LNCAP (cell line): ENCODE data around the gene SLC17A1.
A peak's percentile ranks its signal among the peaks of the same experiment; 100 is the strongest.

Experiments used
- TF ChIP-seq, protein P1 (sequence below): fragments of 450-650 bp; IDR thresholded peaks from 2 replicates; pipeline ENCODE4 v1.5.1; 2017; ENCODE audit warnings: mild to moderate bottlenecking

SLC17A1 gene

DNA sequence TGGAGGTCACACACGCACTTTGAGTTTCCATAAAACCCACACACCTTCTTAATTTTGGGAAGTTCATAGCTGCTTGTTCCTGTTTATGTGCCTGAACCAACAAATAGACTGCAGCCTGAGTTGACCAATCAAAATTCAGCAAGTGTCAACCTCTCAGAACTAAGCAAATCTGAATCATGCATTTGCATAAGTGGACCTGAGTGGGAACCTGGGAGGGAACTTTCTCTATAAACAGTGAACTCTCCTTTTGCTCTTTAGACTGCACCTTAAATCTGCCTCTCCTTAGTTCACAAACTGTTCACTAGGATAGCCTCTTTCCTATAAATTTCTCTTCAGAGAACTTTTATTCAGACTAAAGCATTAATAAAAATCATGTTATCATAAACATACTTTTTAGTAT, 37.9 kb downstream of the SLC17A1 start:
- TF ChIP-seq, protein P1, sequence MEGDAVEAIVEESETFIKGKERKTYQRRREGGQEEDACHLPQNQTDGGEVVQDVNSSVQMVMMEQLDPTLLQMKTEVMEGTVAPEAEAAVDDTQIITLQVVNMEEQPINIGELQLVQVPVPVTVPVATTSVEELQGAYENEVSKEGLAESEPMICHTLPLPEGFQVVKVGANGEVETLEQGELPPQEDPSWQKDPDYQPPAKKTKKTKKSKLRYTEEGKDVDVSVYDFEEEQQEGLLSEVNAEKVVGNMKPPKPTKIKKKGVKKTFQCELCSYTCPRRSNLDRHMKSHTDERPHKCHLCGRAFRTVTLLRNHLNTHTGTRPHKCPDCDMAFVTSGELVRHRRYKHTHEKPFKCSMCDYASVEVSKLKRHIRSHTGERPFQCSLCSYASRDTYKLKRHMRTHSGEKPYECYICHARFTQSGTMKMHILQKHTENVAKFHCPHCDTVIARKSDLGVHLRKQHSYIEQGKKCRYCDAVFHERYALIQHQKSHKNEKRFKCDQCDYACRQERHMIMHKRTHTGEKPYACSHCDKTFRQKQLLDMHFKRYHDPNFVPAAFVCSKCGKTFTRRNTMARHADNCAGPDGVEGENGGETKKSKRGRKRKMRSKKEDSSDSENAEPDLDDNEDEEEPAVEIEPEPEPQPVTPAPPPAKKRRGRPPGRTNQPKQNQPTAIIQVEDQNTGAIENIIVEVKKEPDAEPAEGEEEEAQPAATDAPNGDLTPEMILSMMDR: no peak

DNA sequence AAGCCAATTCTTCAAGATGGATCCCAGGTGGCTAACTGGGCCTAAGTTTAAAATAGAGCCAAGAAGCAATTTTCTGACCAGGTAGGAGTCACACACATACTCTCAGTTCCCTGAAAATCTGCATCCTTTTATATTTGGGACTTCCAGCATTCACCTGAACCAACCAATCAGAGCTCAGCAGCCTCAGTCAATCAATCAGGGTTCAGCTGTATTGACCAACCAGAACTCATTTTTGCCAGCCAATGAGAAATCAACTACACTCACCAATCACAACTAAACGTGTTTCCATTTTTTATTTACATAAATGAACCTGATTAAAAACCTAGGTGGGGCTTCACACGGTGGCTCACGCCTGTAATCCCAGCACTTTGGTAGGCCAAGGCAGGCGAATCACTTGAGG, 39.8 kb downstream of the SLC17A1 start:
- TF ChIP-seq, protein P1: no peak

DNA sequence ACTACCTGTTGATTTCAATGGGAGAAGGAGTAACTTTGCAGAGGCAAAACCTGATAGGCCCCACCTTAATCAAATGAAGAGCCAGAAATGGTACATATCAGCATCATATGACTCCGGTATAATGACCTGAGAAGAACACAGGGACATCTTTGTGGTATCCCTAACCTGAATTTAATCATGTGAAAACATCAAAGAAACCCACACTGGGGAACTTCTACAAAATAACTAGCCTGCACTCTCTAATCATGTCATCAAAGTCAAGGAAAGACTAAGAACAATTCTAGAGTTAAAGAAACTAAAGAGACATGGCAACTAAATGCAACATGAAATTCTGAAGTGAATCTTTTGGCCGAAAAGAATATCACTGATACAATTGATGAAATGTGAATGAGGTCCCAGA, 42.4 kb downstream of the SLC17A1 start:
- TF ChIP-seq, protein P1: no peak

DNA sequence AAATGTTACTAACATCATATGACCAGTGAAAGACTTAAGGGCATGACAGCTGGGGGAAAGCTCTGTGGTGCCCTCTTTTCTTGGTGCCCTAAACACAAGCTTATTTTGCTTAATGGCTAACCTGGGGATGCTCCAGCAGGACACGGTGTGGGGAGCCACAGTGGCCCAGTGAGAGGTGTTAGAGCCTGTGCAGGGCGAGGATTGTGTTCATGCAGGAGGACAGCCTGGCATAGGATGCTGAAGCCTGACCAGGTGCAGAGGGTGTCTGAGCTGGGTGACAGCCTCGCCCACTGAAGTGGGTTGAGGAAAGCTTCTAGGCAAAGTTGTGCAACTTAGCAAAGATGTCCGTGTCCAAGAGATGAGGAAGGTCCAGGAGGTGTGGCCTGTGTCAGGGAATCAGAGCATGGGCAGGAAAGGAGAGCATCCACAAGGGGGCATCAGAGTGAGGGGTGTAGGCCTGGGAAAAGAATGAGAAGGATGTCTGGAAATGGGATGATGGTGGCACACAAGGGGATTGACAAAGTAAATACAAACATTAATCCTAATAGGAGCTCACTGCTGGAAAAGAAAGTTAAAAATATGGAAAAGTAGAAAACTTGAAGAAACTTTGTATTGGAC, 43.4 kb downstream of the SLC17A1 start:
- TF ChIP-seq, protein P1: peak; percentile 52

DNA sequence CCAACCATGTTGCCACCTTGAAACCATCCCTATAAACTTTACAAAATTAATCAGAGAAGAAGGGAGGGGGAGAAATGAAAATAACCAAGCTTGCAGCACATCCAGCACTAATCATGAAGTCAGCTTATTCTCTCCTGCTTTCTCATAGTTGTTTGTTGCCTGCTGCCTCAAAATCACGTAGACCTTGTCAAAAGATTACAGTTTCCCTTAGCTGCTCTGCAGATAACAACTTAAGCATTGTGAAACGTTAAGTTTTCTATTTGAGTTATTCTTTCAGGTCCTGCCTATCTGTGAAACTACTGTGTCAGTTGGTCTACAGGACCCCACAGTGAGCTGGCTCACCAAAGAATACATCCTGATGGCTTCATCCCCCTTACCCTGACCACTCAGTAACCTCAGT, 44.4 kb downstream of the SLC17A1 start:
- TF ChIP-seq, protein P1: no peak

DNA sequence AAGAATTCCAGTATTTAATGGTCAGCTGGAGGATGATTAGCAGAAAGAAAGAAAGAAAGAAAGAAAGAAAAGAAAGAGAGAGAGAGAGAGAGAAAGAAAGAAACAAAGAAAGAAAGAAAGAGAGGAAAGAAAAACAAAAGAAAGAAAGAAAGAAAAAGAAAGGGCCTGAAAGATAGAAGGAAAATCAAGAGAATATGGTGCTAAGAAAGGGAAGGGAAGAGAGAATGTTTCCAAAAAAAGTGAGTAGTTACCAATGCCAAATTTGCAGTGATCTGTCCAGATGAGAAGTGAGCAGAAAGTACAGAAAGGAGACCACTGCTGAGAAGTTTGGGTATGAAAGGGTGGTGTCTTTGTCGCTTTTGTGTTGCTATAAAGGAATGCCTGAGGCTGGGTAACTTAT, 50.7 kb downstream of the SLC17A1 start:
- TF ChIP-seq, protein P1: no peak

DNA sequence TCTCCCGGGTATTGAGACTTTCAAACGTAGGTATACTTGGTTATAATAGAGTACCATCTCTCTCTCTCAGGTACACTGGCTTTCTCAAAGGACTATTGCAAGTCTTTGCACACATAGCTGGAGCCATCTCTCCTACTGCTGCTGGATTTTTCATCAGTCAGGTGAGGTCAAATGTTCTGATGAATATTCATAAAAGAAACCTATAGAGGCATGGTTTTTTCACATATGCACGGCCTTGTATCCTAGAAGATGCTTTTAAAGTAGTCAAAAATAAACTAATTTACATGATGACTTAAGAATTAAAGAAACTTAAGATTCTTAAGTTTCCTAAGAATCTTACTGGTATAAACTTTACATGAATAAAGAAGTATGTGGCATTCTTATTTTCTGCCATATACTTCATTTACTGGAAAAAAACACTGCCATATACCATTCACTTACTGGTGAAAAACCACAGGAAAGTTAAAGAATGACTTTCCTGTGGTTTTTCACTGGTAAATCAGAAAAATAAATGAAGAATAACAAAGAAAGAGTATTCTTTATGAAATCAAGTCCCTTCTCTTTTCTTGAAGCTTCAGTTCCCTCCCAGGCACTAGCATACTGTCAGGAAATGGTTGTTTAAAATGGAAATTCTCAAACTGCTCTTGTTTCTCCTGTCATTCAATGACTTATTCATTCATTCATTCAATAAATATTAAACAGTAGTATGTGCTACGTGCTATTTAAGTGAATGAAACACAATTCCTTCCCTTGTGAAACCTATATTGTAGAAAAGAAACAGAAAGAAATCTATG, 53.8 kb downstream of the SLC17A1 start:
- TF ChIP-seq, protein P1: no peak
